Activated T-cell treated with anti-CD3 and anti-CD28 coated beads for 1 hour (primary cell): ENCODE data around the gene KCNQ4.

Experiments used
- DNase-seq: peaks from one replicate; pipeline ENCODE4 v3.0.0-alpha.2; 2020; ENCODE audit warnings: low read depth

The KCNQ4 gene

GRCh38 chr1:40783001-40783905, at the start of gene KCNQ4:
Gene KCNQ4, plus strand, starts transcription at chr1:40783787. Its CDS starts 307 bp downstream, at chr1:40784094.
- no peak for DNase-seq

GRCh38 chr1:40734882-40735628, 48.5 kb upstream of the KCNQ4 start:
- DNase-seq: no peak

GRCh38 chr1:40736085-40736531, 47.5 kb upstream of the KCNQ4 start:
- DNase-seq: no peak

- DNase-seq: no peak
Observed at GRCh38 chr1:40738831-40739230, 44.8 kb upstream of the KCNQ4 start.

- DNase-seq: no peak
Observed at GRCh38 chr1:40739455-40740008, 44.1 kb upstream of the KCNQ4 start.

GRCh38 chr1:40740039-40740996, 43.3 kb upstream of the KCNQ4 start:
- DNase-seq: no peak

- DNase-seq: no peak
Observed at GRCh38 chr1:40740997-40741736, 42.4 kb upstream of the KCNQ4 start.

- no peak for DNase-seq
Observed at GRCh38 chr1:40742363-40743061, 41.1 kb upstream of the KCNQ4 start.

GRCh38 chr1:40743452-40743851, 40.1 kb upstream of the KCNQ4 start:
- no peak for DNase-seq

- no peak for DNase-seq
Observed at GRCh38 chr1:40743860-40744259, 39.7 kb upstream of the KCNQ4 start.

- DNase-seq: no peak
Observed at GRCh38 chr1:40745176-40745575, 38.4 kb upstream of the KCNQ4 start.

- no peak for DNase-seq
Observed at GRCh38 chr1:40746344-40747090, 37.1 kb upstream of the KCNQ4 start.

- DNase-seq: no peak
Observed at GRCh38 chr1:40748841-40749718, 34.5 kb upstream of the KCNQ4 start.

GRCh38 chr1:40749817-40750216, 33.8 kb upstream of the KCNQ4 start:
- no peak for DNase-seq

- DNase-seq: no peak
Observed at GRCh38 chr1:40750451-40750908, 33.1 kb upstream of the KCNQ4 start.

GRCh38 chr1:40751802-40752201, 31.8 kb upstream of the KCNQ4 start:
- DNase-seq: no peak

GRCh38 chr1:40753142-40753882, 30.3 kb upstream of the KCNQ4 start:
- no peak for DNase-seq

- DNase-seq: no peak
Observed at GRCh38 chr1:40754201-40754600, 29.4 kb upstream of the KCNQ4 start.
